Gastroesophageal sphincter (tissue), 3 donors: ENCODE data around the gene ZNF793.

Source experiments
- CTCF ChIP-seq, 4 experiments: fragments of 200-600 bp in 2 of 4; fragments of 450-650 bp in 2 of 4; sonication (generic) in 1 of 4; IDR thresholded peaks; one replicate each; pipeline ENCODE4 v1.5.1; 2017 to 2019; ENCODE audit warnings: antibody characterized with exemption in 4 of 4, mild to moderate bottlenecking in 2 of 4, moderate library complexity in 2 of 4
- POLR2AphosphoS5 ChIP-seq: sonication (generic); formaldehyde crosslinking; IDR thresholded peaks from one replicate; pipeline ENCODE4 v1.6.1; 2017; ENCODE audit warnings: antibody characterized with exemption

GRCh38 chr19:37513397-37513796 lies 6.7 kb downstream of the ZNF793 start:
- TF ChIP-seq CTCF (IDR thresholded peaks at IDR 0.05) = no peak
- no peak for TF ChIP-seq POLR2AphosphoS5
